IPS DF 6.9 (cell line): ENCODE results near the gene RARA.
"Not testable (repeated sequence)": the region's sequence is repeated elsewhere in the genome, so short reads cannot be mapped to it uniquely, and the experiment has no call there.

Source experiments
- DNase-seq: peaks from one replicate; pipeline ENCODE4 v3.0.0-alpha.2; 2013; ENCODE audit warnings: low read depth, low spot score
- H3K27ac ChIP-seq: one replicate; pipeline ENCODE4 v1.5.1; 2013; ENCODE audit warnings: low read length, control low read depth
- H3K27me3 ChIP-seq: 2 replicates; pipeline ENCODE4 v1.6.1; 2013; ENCODE audit warnings: mild to moderate bottlenecking, low read length; ENCODE audit not compliant: control insufficient read depth, insufficient read depth
- H3K36me3 ChIP-seq: 2 replicates; pipeline ENCODE4 v1.6.1; 2013; ENCODE audit warnings: low read length; ENCODE audit not compliant: control insufficient read depth, insufficient read depth
- H3K4me1 ChIP-seq: 2 replicates; pipeline ENCODE4 v1.6.1; 2013; ENCODE audit warnings: low read length; ENCODE audit not compliant: control insufficient read depth, insufficient read depth
- H3K4me3 ChIP-seq: 2 replicates; pipeline ENCODE4 v1.5.1; 2013; ENCODE audit warnings: mild to moderate bottlenecking, low read length
- H3K9me3 ChIP-seq: 2 replicates; pipeline ENCODE4 v1.6.1; 2013; ENCODE audit warnings: low read length, inconsistent platforms; ENCODE audit not compliant: control insufficient read depth, insufficient read depth
- WGBS: extraction: QIAGEN DNeasy Blood & Tissue Kit; methylation state at CpG from one replicate; pipeline ENCODE4 v1.1.7; 2013; ENCODE audit warnings: mixed read lengths, missing lambda C conversion rate; ENCODE audit not compliant: insufficient read length, insufficient coverage; 5-methylcytosine and 5-hydroxymethylcytosine counted together

The RARA gene

GRCh38 chr17:40386555-40386954 lies 77.6 kb downstream of the RARA start:
- H3K4me3 ChIP-seq, DNase-seq, H3K9me3 ChIP-seq, H3K27ac ChIP-seq, H3K27me3 ChIP-seq, H3K4me1 ChIP-seq: not testable (repeated sequence)
- H3K36me3 ChIP-seq: peaks cover 11% of the 10 kb centered on the region; the same call in 1 of the 2 replicates
- WGBS: no CpG with 5 or more reads among the region's 3 CpGs

GRCh38 chr17:40399185-40399584 lies 90.2 kb downstream of the RARA start:
- Histone ChIP-seq H3K9me3 (no peaks in the 10 kb centered on the region), H3K4me1 (no peaks in the 10 kb centered on the region), H3K4me3 (no peak overlapping the region), H3K27ac (no peak overlapping the region), H3K36me3 (peaks cover 30% of the 10 kb centered on the region; the same call in 1 of the 2 replicates), H3K27me3 (no peaks in the 10 kb centered on the region)
- DNase-seq: no peak
- no CpG with 5 or more reads among the region's 4 CpGs for WGBS

GRCh38 chr17:40402668-40403067 lies 93.7 kb downstream of the RARA start:
- Histone ChIP-seq H3K27me3 (no peaks in the 10 kb centered on the region), H3K4me1 (no peaks in the 10 kb centered on the region), H3K4me3 (no peak overlapping the region), H3K27ac (no peak overlapping the region), H3K36me3 (peaks cover 36% of the 10 kb centered on the region; the same call in 1 of the 2 replicates), H3K9me3 (no peaks in the 10 kb centered on the region)
- WGBS: no CpG with 5 or more reads among the region's 1 CpG
- no peak for DNase-seq

- Histone ChIP-seq H3K36me3 (peaks cover 31% of the 10 kb centered on the region; the same call in 1 of the 2 replicates), H3K4me1 (no peaks in the 10 kb centered on the region), H3K27ac (no peak overlapping the region), H3K27me3 (no peaks in the 10 kb centered on the region), H3K4me3 (no peak overlapping the region), H3K9me3 (no peaks in the 10 kb centered on the region)
- WGBS: no CpG with 5 or more reads among the region's 3 CpGs
- no peak for DNase-seq
Measured at GRCh38 chr17:40404003-40404402, 95.0 kb downstream of the RARA start.
